ENCODE data around the gene USP20. TPM values are rescaled to one million over a fixed set of nuclear protein-coding genes. Genes with fewer than 3 reads are reported as not detected.

USP20 gene
- polyA plus RNA-seq, 1 of the 3 experiments (the other 2 are of a cell fraction), result 22.5 TPM

GRCh38 chr9:129838707-129839259 is 3.5 kb downstream of the USP20 start:
- 63% methylated on average over 12 of the region's 12 CpGs for WGBS (ENCODE audit: low lambda C conversion rate)
- Histone ChIP-seq H3F3A (replicated peaks; ENCODE audit: insufficient read depth) (peaks cover 17% of the 10 kb centered on the region), H3K27me3 (ENCODE audit: insufficient read depth) (no peaks in the 10 kb centered on the region), H3K9me3 (no peaks in the 10 kb centered on the region), H4K20me1 (ENCODE audit: insufficient read depth) (no peaks in the 10 kb centered on the region), H3K9ac (no peak overlapping the region), H3K79me2 (ENCODE audit: insufficient read depth) (peaks cover 28% of the 10 kb centered on the region), H3K4me2 (peak overlapping the region; percentile 58), H2AFZ (ENCODE audit: low read depth) (no peak overlapping the region), H3K4me1 (ENCODE audit: control insufficient read depth in 1 of 2, insufficient read depth in 2 of 2, low read depth in 1 of 2, low read length in 1 of 2) (peaks cover 17 to 42% of the 10 kb centered on the region in 2 experiments), H3K36me3 (replicated peaks in 1 of 2; ENCODE audit: control insufficient read depth in 1 of 2, insufficient read depth in 2 of 2, low read length in 1 of 2) (no peaks in the 10 kb centered on the region), H3K4me3 (ENCODE audit: low read depth in 2 of 2, low read length in 1 of 2) (no peak overlapping the region), H3K9me2 (no peaks in the 10 kb centered on the region), H3K27ac (ENCODE audit: low read depth in 2 of 2, low read length in 1 of 2) (peak overlapping the region in 1 of 2 experiments; percentile 61; a peak in 3 of 4 replicates)
- CTCF ChIA-PET, result interaction anchor here (0.9 to 1.3 kb wide), 2 partner anchors 47 to 202 kb away, joined by 3 to 5 read pairs; no protein-coding TSS in a partner anchor
- POLR2A ChIA-PET, result interaction anchor here (0.7 kb wide), 1 partner anchor 10 kb away, joined by 3 read pairs; no protein-coding TSS in a partner anchor
- no peak for DNase-seq
- TF ChIP-seq TCF12 (IDR thresholded peaks at IDR 0.05), result peak; percentile 37; the same call in 1 of the 2 replicates
- no peak for TF ChIP-seq USF2 (IDR thresholded peaks at IDR 0.05; ENCODE audit: borderline replicate concordance, low read depth, low read length)
- no peak for TF ChIP-seq MXI1 (IDR thresholded peaks at IDR 0.05; ENCODE audit: low read depth, low read length)
- 0 out of 2 replicates have a peak, but pooled peaks have one; percentile 21 for TF ChIP-seq GABPA (IDR thresholded peaks at IDR 0.05; ENCODE audit: low read depth)
- TF ChIP-seq GATA2 (CRISPR knock-in tag; IDR thresholded peaks at IDR 0.05), result no peak
- no peak for TF ChIP-seq CTCF (IDR thresholded peaks at IDR 0.05)
- no peak for TF ChIP-seq RCOR1 (IDR thresholded peaks at IDR 0.05; ENCODE audit: low read length)
- TF ChIP-seq, protein P1, sequence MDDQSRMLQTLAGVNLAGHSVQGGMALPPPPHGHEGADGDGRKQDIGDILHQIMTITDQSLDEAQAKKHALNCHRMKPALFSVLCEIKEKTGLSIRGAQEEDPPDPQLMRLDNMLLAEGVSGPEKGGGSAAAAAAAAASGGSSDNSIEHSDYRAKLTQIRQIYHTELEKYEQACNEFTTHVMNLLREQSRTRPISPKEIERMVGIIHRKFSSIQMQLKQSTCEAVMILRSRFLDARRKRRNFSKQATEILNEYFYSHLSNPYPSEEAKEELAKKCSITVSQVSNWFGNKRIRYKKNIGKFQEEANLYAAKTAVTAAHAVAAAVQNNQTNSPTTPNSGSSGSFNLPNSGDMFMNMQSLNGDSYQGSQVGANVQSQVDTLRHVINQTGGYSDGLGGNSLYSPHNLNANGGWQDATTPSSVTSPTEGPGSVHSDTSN (IDR thresholded peaks at IDR 0.05), result 0 out of 2 replicates have a peak, but pooled peaks have one; percentile 33
- TF ChIP-seq FOXM1 (IDR thresholded peaks at IDR 0.05; ENCODE audit: low read depth), result no peak
- TF ChIP-seq SMC3 (IDR thresholded peaks at IDR 0.05; ENCODE audit: low read depth, low read length), result no peak
- no peak for TF ChIP-seq REST (IDR thresholded peaks at IDR 0.05; ENCODE audit: low read depth, low read length)
- 0 out of 2 replicates have a peak, but pooled peaks have one; percentile 17 for TF ChIP-seq JUND (IDR thresholded peaks at IDR 0.05)
- TF ChIP-seq RXRA (IDR thresholded peaks at IDR 0.05; ENCODE audit: borderline replicate concordance, low read depth), result no peak
- peak; percentile 52; the same call in 1 of the 2 replicates for TF ChIP-seq FOSL2 (IDR thresholded peaks at IDR 0.05; ENCODE audit: borderline replicate concordance, low read depth)
- TF ChIP-seq NRF1 (IDR thresholded peaks at IDR 0.05; ENCODE audit: low read depth, low read length), result no peak
- no peak for TF ChIP-seq NFIC (IDR thresholded peaks at IDR 0.05; ENCODE audit: borderline replicate concordance)
- no peak for TF ChIP-seq ZBTB33 (IDR thresholded peaks at IDR 0.05; ENCODE audit: borderline replicate concordance, low read depth)
- no peak for TF ChIP-seq FOXJ3 (CRISPR knock-in tag; IDR thresholded peaks at IDR 0.05)
- no peak for TF ChIP-seq CHD2 (IDR thresholded peaks at IDR 0.05; ENCODE audit: low read length, partially characterized antibody)
- TF ChIP-seq IRF3 (IDR thresholded peaks at IDR 0.05; ENCODE audit: low read depth, low read length), result no peak
- no peak for TF ChIP-seq TEAD4 (IDR thresholded peaks at IDR 0.05; ENCODE audit: borderline replicate concordance, insufficient read depth)
- TF ChIP-seq MEF2A (IDR thresholded peaks at IDR 0.05; ENCODE audit: borderline replicate concordance, low read depth), result no peak
- no peak for TF ChIP-seq SIN3A (IDR thresholded peaks at IDR 0.05; ENCODE audit: borderline replicate concordance, low read depth, low read length)
